ENCODE measurements around the gene FFAR1. TPM values are rescaled to one million over a fixed set of nuclear protein-coding genes. Genes with fewer than 3 reads are reported as not detected.

Gene FFAR1
- total RNA-seq, 2 donors from 2014 or later, result 1.4 TPM; not detected in 1

GRCh38 chr19:35381318-35381717, 33.6 kb downstream of the FFAR1 start:
- peaks cover 8% of the 10 kb centered on the region for H3K4me1 Mint-ChIP-seq
- ATAC-seq (no peak), DNase-seq (no peak)
- no peaks in the 10 kb centered on the region for H3K9me3 ChIP-seq (ENCODE audit: control insufficient read depth, low read length, poor library complexity, severe bottlenecking)
- no peaks in the 10 kb centered on the region for H3K36me3 Mint-ChIP-seq (ENCODE audit: low read depth)
- no peak overlapping the region for H3K4me3 Mint-ChIP-seq
- peak overlapping the region; percentile 32 for H3K27ac Mint-ChIP-seq
- peaks cover 15% of the 10 kb centered on the region for H3K27me3 Mint-ChIP-seq

DNA sequence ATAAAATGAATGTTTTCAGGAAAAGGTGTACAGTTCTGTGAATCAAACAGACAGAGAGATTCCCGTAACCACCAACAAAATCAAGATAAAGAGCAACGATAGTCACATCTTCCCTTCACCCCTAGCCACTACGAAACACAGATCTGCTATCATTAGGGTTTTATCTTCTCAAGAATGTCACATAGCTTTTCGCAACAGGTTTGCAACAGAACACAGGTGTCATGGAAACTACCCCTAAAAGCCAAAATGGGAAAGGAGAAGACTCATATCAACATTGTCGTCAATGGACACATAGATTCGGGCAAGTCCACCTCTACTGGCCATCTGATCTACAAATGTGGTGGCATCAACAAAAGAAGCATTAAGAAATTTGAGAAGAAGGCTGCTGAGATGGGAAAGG, 34.2 kb downstream of the FFAR1 start:
- Mint-ChIP-seq H3K36me3 (ENCODE audit: low read depth) (no peaks in the 10 kb centered on the region), H3K4me3 (no peak overlapping the region), H3K4me1 (peaks cover 7% of the 10 kb centered on the region), H3K27me3 (peaks cover 15% of the 10 kb centered on the region), H3K27ac (peak overlapping the region; percentile 32)
- DNase-seq, result no peak
- ATAC-seq, result no peak
- H3K9me3 ChIP-seq (ENCODE audit: control insufficient read depth, low read length, poor library complexity, severe bottlenecking), result no peaks in the 10 kb centered on the region

- no peak overlapping the region for H3K27ac Mint-ChIP-seq
- no peaks in the 10 kb centered on the region for H3K36me3 Mint-ChIP-seq (ENCODE audit: low read depth)
- ATAC-seq (no peak), DNase-seq (no peak)
- no peak overlapping the region for H3K4me3 Mint-ChIP-seq
- peaks cover 4% of the 10 kb centered on the region for H3K4me1 Mint-ChIP-seq
- H3K9me3 ChIP-seq (ENCODE audit: control insufficient read depth, low read length, poor library complexity, severe bottlenecking), result no peaks in the 10 kb centered on the region
- peaks cover 15% of the 10 kb centered on the region for H3K27me3 Mint-ChIP-seq
These were observed 35.8 kb downstream of the FFAR1 start for GRCh38 chr19:35383536-35383935.

- DNase-seq, result no peak
- no peaks in the 10 kb centered on the region for H3K27me3 Mint-ChIP-seq
- H3K4me1 Mint-ChIP-seq, result no peaks in the 10 kb centered on the region
- no peak overlapping the region for H3K4me3 Mint-ChIP-seq
- no peak overlapping the region for H3K27ac Mint-ChIP-seq
- no peaks in the 10 kb centered on the region for H3K36me3 Mint-ChIP-seq (ENCODE audit: low read depth)
- no peak for ATAC-seq
- no peaks in the 10 kb centered on the region for H3K9me3 ChIP-seq (ENCODE audit: control insufficient read depth, low read length, poor library complexity, severe bottlenecking)
These were observed 40.8 kb downstream of the FFAR1 start for GRCh38 chr19:35388277-35389054.

GRCh38 chr19:35389192-35389861, 41.6 kb downstream of the FFAR1 start:
- DNase-seq, result no peak
- Mint-ChIP-seq H3K36me3 (ENCODE audit: low read depth) (no peaks in the 10 kb centered on the region), H3K27me3 (no peaks in the 10 kb centered on the region), H3K27ac (no peak overlapping the region), H3K4me3 (no peak overlapping the region), H3K4me1 (no peaks in the 10 kb centered on the region)
- ATAC-seq, result no peak
- no peaks in the 10 kb centered on the region for H3K9me3 ChIP-seq (ENCODE audit: control insufficient read depth, low read length, poor library complexity, severe bottlenecking)

GRCh38 chr19:35392742-35393715, 45.3 kb downstream of the FFAR1 start:
- Mint-ChIP-seq H3K27me3 (no peaks in the 10 kb centered on the region), H3K4me3 (no peak overlapping the region), H3K36me3 (ENCODE audit: low read depth) (no peaks in the 10 kb centered on the region), H3K4me1 (no peaks in the 10 kb centered on the region), H3K27ac (no peak overlapping the region)
- H3K9me3 ChIP-seq (ENCODE audit: control insufficient read depth, low read length, poor library complexity, severe bottlenecking), result no peaks in the 10 kb centered on the region
- DNase-seq (no peak), ATAC-seq (no peak)

DNA sequence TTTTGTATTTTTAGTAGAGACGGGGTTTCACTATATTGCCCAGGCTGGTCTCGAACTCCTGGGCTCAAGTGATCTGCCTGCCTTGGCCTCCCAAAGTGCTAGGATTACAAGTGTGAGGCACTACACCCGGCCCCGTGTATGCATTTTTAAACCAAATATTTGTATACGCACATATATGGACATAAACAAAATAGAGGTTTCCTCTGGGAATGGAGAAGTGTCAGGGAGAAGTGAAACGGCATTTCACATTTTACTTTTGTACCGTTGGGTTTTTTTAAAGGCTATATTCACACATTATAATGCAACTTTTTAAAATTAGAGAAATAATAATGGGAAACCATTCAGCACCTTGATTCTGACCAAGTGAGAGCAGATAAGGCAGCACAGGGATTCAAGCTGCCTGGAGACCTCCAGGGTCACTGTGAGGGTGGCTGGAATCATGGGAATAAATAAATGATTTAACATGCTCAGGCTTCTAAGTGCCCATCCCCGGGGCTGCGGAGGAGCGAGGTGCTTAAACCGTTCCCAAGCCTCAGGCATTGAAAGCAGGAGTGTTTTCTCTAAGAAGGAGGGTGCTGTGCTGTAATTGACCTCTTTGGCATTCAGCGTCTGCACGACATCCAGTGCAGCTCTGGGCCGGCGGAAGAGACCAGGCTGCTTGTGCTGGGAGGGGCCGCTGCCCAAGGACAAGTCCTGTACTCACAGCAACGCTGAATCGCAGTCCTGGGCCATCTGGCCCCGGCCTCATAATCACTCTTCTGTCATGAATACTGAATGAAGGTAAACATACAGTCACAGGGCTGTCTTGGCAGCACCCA, 47.9 kb downstream of the FFAR1 start:
- DNase-seq, result no peak
- no peak for ATAC-seq
- no peaks in the 10 kb centered on the region for H3K9me3 ChIP-seq (ENCODE audit: control insufficient read depth, low read length, poor library complexity, severe bottlenecking)
- H3K36me3 Mint-ChIP-seq (ENCODE audit: low read depth), result no peaks in the 10 kb centered on the region
- peaks cover 5% of the 10 kb centered on the region for H3K27me3 Mint-ChIP-seq
- H3K27ac Mint-ChIP-seq, result no peak overlapping the region
- no peaks in the 10 kb centered on the region for H3K4me1 Mint-ChIP-seq
- no peak overlapping the region for H3K4me3 Mint-ChIP-seq

GRCh38 chr19:35396240-35396885, 48.7 kb downstream of the FFAR1 start:
- Mint-ChIP-seq H3K27me3 (peaks cover 5% of the 10 kb centered on the region), H3K36me3 (ENCODE audit: low read depth) (no peaks in the 10 kb centered on the region), H3K27ac (no peak overlapping the region), H3K4me1 (no peaks in the 10 kb centered on the region), H3K4me3 (no peak overlapping the region)
- H3K9me3 ChIP-seq (ENCODE audit: control insufficient read depth, low read length, poor library complexity, severe bottlenecking), result no peaks in the 10 kb centered on the region
- ATAC-seq, result no peak
- DNase-seq, result no peak

GRCh38 chr19:35397064-35397463, 49.4 kb downstream of the FFAR1 start:
- peaks cover 5% of the 10 kb centered on the region for H3K27me3 Mint-ChIP-seq
- H3K4me3 Mint-ChIP-seq, result no peak overlapping the region
- peaks cover 1% of the 10 kb centered on the region for H3K4me1 Mint-ChIP-seq
- no peak for DNase-seq
- H3K9me3 ChIP-seq (ENCODE audit: control insufficient read depth, low read length, poor library complexity, severe bottlenecking), result no peaks in the 10 kb centered on the region
- ATAC-seq, result no peak
- H3K27ac Mint-ChIP-seq, result no peak overlapping the region
- H3K36me3 Mint-ChIP-seq (ENCODE audit: low read depth), result no peaks in the 10 kb centered on the region

Other genes starting within 250 kb of the FFAR1 start
- gene FXYD3, start 232.1 kb upstream of the FFAR1 start, total RNA-seq, result not detected
- under 1 TPM; 0.39 to 0.52 TPM for gene LGI4, start 212.8 kb upstream of the FFAR1 start, total RNA-seq
- gene FXYD1, start 209.1 kb upstream of the FFAR1 start, total RNA-seq, result 1 to 10 TPM; 1.8 to 4.7 TPM
- 10 to 100 TPM; 17.1 to 20.6 TPM for gene FXYD7, start 204.6 kb upstream of the FFAR1 start, total RNA-seq
- 100 to 1,000 TPM; 533 to 557 TPM for gene FXYD5, start 193.2 kb upstream of the FFAR1 start, total RNA-seq
- gene FAM187B, start 119.2 kb upstream of the FFAR1 start, total RNA-seq, result not detected
- 10 to 100 TPM; 42.6 to 44.5 TPM for gene LSR, start 98.9 kb upstream of the FFAR1 start, total RNA-seq
- gene USF2, start 78.9 kb upstream of the FFAR1 start, total RNA-seq, result 100 to 1,000 TPM; 204 to 299 TPM
- gene HAMP, start 65.4 kb upstream of the FFAR1 start, total RNA-seq, result 1 to 10 TPM in 1 of 2 donors, under 1 TPM in 1; 0.55 to 2.8 TPM
- gene MAG, start 55.7 kb upstream of the FFAR1 start, total RNA-seq, result not detected
- gene CD22, start 18.7 kb upstream of the FFAR1 start, total RNA-seq, result 10 to 100 TPM in 1 of 2 donors, 1 to 10 TPM in 1; 1.3 to 36.1 TPM
- gene FFAR3, start 10.6 kb downstream of the FFAR1 start, total RNA-seq, result under 1 TPM; 0.70 to 0.78 TPM
- gene GPR42, start 23.2 kb downstream of the FFAR1 start, total RNA-seq, result under 1 TPM in 1 of 2 donors, not detected in 1; 0.20 TPM
- under 1 TPM; 0.16 to 0.55 TPM for gene FFAR2, start 100.4 kb downstream of the FFAR1 start, total RNA-seq
- not detected for gene KRTDAP, start 142.6 kb downstream of the FFAR1 start, total RNA-seq
- gene DMKN, start 165.7 kb downstream of the FFAR1 start, total RNA-seq, result not detected
- not detected for gene SBSN, start 180.4 kb downstream of the FFAR1 start, total RNA-seq
- gene GAPDHS, start 185.6 kb downstream of the FFAR1 start, total RNA-seq, result not detected
- 10 to 100 TPM; 30.5 to 37.0 TPM for gene TMEM147, start 197.7 kb downstream of the FFAR1 start, total RNA-seq
- gene ATP4A, start 215.8 kb downstream of the FFAR1 start, total RNA-seq, result not detected
- not detected for gene PMIS2, start 238.3 kb downstream of the FFAR1 start, total RNA-seq